GM12865 (cell line): ENCODE data around the gene TUBA8.

Source experiments
- DNase-seq: peaks from one replicate; pipeline ENCODE4 v3.0.0; 2010; ENCODE audit warnings: low read depth
- H3K4me3 ChIP-seq: 2 replicates; pipeline ENCODE4 v1.5.1; 2011; ENCODE audit warnings: mild to moderate bottlenecking, low read depth, low read length, control low read depth
- CTCF ChIP-seq: IDR thresholded peaks from 2 replicates; pipeline ENCODE4 v1.5.1; 2011; ENCODE audit warnings: low read length, control low read depth, low read depth, inconsistent platforms; ENCODE audit not compliant: insufficient read depth; ENCODE audit errors: missing control alignments

The TUBA8 gene

GRCh38 chr22:18088825-18089568 is 21.6 kb upstream of the TUBA8 start:
- no peak for TF ChIP-seq CTCF
- DNase-seq, result peak; percentile 95
- H3K4me3 ChIP-seq, result no peak overlapping the region

- DNase-seq, result no peak
- TF ChIP-seq CTCF, result no peak
- H3K4me3 ChIP-seq, result no peak overlapping the region
Observed at GRCh38 chr22:18090286-18090685, 20.3 kb upstream of the TUBA8 start.

- TF ChIP-seq CTCF, result no peak
- peak overlapping the region; percentile 5 for H3K4me3 ChIP-seq
- peak; percentile 81 for DNase-seq
Observed at GRCh38 chr22:18091478-18091877, 19.1 kb upstream of the TUBA8 start.

GRCh38 chr22:18091916-18092526 is 18.6 kb upstream of the TUBA8 start:
- peak; percentile 82 for DNase-seq
- H3K4me3 ChIP-seq, result peak overlapping the region; percentile 5
- TF ChIP-seq CTCF, result no peak

- TF ChIP-seq CTCF, result no peak
- no peak for DNase-seq
- no peak overlapping the region for H3K4me3 ChIP-seq
Observed at GRCh38 chr22:18093661-18094060, 16.9 kb upstream of the TUBA8 start.

GRCh38 chr22:18095101-18095805 is 15.4 kb upstream of the TUBA8 start:
- no peak for DNase-seq
- no peak overlapping the region for H3K4me3 ChIP-seq
- TF ChIP-seq CTCF, result no peak
